SK-N-SH treated with all-trans-retinoic acid at 6 μM for 48 hours (cell line): ENCODE data around the gene WDR88.

Experiments used
- ATAC-seq: fragments of 200-7000 bp; cut with Tn5 transposase; 3 replicates; pipeline ENCODE4 v1.9.1; 2020; ENCODE audit warnings: mild to moderate bottlenecking, moderate library complexity
- ARNTL ChIP-seq: fragments of 450-650 bp; formaldehyde crosslinking; IDR thresholded peaks from 2 replicates; pipeline ENCODE4 v1.5.0; 2020; ENCODE audit warnings: low read depth, mild to moderate bottlenecking, moderate library complexity, borderline replicate concordance
- CSDC2 ChIP-seq: fragments of 250-450 bp; sonication (Bioruptor Pico); IDR thresholded peaks from 2 replicates; pipeline ENCODE4 v1.5.0; 2020; ENCODE audit warnings: mild to moderate bottlenecking, moderate library complexity
- ESRRG ChIP-seq: fragments of 250-450 bp; sonication (Bioruptor Pico); IDR thresholded peaks from 2 replicates; pipeline ENCODE4 v1.6.1; 2021; ENCODE audit warnings: mild to moderate bottlenecking
- ISL1 ChIP-seq: fragments of 250-450 bp; sonication (Bioruptor Pico); IDR thresholded peaks from 2 replicates; pipeline ENCODE4 v2.1.2; 2022; ENCODE audit warnings: mild to moderate bottlenecking, moderate library complexity
- OSR1 ChIP-seq: fragments of 250-450 bp; sonication (Bioruptor Pico); IDR thresholded peaks from 2 replicates; pipeline ENCODE4 v1.8.0; 2022; ENCODE audit warnings: moderate library complexity, mild to moderate bottlenecking, inconsistent platforms
- POU6F1 ChIP-seq: fragments of 250-450 bp; sonication (Bioruptor Pico); IDR thresholded peaks from 2 replicates; pipeline ENCODE4 v1.8.0; 2021; ENCODE audit warnings: low read depth, mild to moderate bottlenecking, moderate library complexity, borderline replicate concordance
- PPARA ChIP-seq: fragments of 250-450 bp; sonication (Bioruptor Pico); IDR thresholded peaks from 2 replicates; pipeline ENCODE4 v1.5.0; 2020; ENCODE audit warnings: mild to moderate bottlenecking, borderline replicate concordance
- RARB ChIP-seq: fragments of 250-450 bp; sonication (Bioruptor Pico); IDR thresholded peaks from 2 replicates; pipeline ENCODE4 v1.8.0; 2021; ENCODE audit warnings: mild to moderate bottlenecking, moderate library complexity
- SNAI2 ChIP-seq: fragments of 250-450 bp; sonication (Bioruptor Pico); IDR thresholded peaks from 2 replicates; pipeline ENCODE4 v1.5.0; 2020; ENCODE audit warnings: mild to moderate bottlenecking, moderate library complexity
- TOX ChIP-seq: fragments of 250-450 bp; sonication (Bioruptor Pico); IDR thresholded peaks from 2 replicates; pipeline ENCODE4 v1.8.0; 2021; ENCODE audit warnings: mild to moderate bottlenecking, moderate library complexity, borderline replicate concordance
- TSHZ2 ChIP-seq: fragments of 250-450 bp; sonication (Bioruptor Pico); IDR thresholded peaks from 2 replicates; pipeline ENCODE4 v1.5.0; 2020; ENCODE audit warnings: mild to moderate bottlenecking, moderate library complexity
- ZC3H10 ChIP-seq: fragments of 250-450 bp; sonication (Bioruptor Pico); IDR thresholded peaks from 2 replicates; pipeline ENCODE4 v1.5.1; 2021; ENCODE audit warnings: mild to moderate bottlenecking, moderate library complexity
- ZFP3 ChIP-seq: fragments of 250-450 bp; sonication (Bioruptor Pico); IDR thresholded peaks from 2 replicates; pipeline ENCODE4 v1.5.0; 2020; ENCODE audit warnings: mild to moderate bottlenecking, moderate library complexity
- ZFP30 ChIP-seq: fragments of 450-650 bp; formaldehyde crosslinking; IDR thresholded peaks from 2 replicates; pipeline ENCODE4 v1.5.0; 2022; ENCODE audit warnings: mild to moderate bottlenecking, moderate library complexity
- ZNF565 ChIP-seq: fragments of 450-650 bp; formaldehyde crosslinking; conservative IDR thresholded peaks from 2 replicates; pipeline ENCODE4 v1.5.0; 2020; ENCODE audit warnings: low read depth, mild to moderate bottlenecking, moderate library complexity
- ZNF70 ChIP-seq: fragments of 450-650 bp; formaldehyde crosslinking; IDR thresholded peaks from 2 replicates; pipeline ENCODE4 v1.5.0; 2020; ENCODE audit warnings: mild to moderate bottlenecking, moderate library complexity
- ZNF8 ChIP-seq: fragments of 450-650 bp; formaldehyde crosslinking; IDR thresholded peaks from 2 replicates; pipeline ENCODE4 v1.5.0; 2020; ENCODE audit warnings: mild to moderate bottlenecking, moderate library complexity
- TF ChIP-seq, protein P1 (sequence below): fragments of 250-450 bp; sonication (Bioruptor Pico); IDR thresholded peaks from 2 replicates; pipeline ENCODE4 v1.5.1; 2021; ENCODE audit warnings: mild to moderate bottlenecking, moderate library complexity
- TF ChIP-seq, protein P2 (sequence below): fragments of 250-450 bp; sonication (Bioruptor Pico); IDR thresholded peaks from 2 replicates; pipeline ENCODE4 v1.8.0; 2020; ENCODE audit warnings: mild to moderate bottlenecking, moderate library complexity, borderline replicate concordance
- TF ChIP-seq, protein P3 (sequence below): fragments of 250-450 bp; sonication (Bioruptor Pico); IDR thresholded peaks from 2 replicates; pipeline ENCODE4 v1.5.1; 2020; ENCODE audit warnings: low read depth, mild to moderate bottlenecking, moderate library complexity

Gene WDR88

GRCh38 chr19:33168528-33168927 is 36.6 kb downstream of the WDR88 start (continued):
- TF ChIP-seq, protein P1, sequence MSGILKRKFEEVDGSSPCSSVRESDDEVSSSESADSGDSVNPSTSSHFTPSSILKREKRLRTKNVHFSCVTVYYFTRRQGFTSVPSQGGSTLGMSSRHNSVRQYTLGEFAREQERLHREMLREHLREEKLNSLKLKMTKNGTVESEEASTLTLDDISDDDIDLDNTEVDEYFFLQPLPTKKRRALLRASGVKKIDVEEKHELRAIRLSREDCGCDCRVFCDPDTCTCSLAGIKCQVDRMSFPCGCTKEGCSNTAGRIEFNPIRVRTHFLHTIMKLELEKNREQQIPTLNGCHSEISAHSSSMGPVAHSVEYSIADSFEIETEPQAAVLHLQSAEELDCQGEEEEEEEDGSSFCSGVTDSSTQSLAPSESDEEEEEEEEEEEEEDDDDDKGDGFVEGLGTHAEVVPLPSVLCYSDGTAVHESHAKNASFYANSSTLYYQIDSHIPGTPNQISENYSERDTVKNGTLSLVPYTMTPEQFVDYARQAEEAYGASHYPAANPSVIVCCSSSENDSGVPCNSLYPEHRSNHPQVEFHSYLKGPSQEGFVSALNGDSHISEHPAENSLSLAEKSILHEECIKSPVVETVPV (CRISPR knock-in tag), result no peak
- TF ChIP-seq OSR1, result no peak

- TF ChIP-seq, protein P2, sequence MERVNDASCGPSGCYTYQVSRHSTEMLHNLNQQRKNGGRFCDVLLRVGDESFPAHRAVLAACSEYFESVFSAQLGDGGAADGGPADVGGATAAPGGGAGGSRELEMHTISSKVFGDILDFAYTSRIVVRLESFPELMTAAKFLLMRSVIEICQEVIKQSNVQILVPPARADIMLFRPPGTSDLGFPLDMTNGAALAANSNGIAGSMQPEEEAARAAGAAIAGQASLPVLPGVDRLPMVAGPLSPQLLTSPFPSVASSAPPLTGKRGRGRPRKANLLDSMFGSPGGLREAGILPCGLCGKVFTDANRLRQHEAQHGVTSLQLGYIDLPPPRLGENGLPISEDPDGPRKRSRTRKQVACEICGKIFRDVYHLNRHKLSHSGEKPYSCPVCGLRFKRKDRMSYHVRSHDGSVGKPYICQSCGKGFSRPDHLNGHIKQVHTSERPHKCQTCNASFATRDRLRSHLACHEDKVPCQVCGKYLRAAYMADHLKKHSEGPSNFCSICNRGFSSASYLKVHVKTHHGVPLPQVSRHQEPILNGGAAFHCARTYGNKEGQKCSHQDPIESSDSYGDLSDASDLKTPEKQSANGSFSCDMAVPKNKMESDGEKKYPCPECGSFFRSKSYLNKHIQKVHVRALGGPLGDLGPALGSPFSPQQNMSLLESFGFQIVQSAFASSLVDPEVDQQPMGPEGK (CRISPR knock-in tag), result no peak
- TF ChIP-seq SNAI2 (no peak), ISL1 (CRISPR knock-in tag) (no peak), ZFP3 (CRISPR knock-in tag) (no peak), OSR1 (no peak), PPARA (CRISPR knock-in tag) (no peak), ARNTL (CRISPR knock-in tag) (no peak), ZFP30 (CRISPR knock-in tag) (no peak), ZNF565 (CRISPR knock-in tag) (no peak), TOX (no peak), CSDC2 (CRISPR knock-in tag) (no peak)
Observed at GRCh38 chr19:33171222-33171795, 39.4 kb downstream of the WDR88 start.

DNA sequence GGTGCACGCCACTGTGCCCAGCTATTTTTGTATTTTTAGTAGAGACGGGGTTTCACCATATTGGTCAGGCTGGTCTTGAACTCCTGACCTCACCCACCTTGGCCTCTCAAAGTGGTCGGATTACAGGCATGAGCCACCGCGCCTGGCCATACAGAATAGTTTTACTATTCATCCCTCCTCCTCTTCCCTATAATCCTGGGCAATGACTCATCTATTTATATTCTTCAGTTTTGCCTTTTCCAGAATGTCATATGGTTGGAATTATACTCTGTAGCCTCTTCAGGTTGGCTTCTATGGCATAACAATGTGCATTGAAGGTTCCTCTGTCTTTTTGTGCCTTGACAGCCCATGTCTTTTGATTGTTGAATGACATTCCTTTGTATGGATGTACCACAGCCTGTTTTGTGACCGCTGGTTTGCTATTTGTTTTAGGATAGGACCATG is 40.0 kb downstream of the WDR88 start:
- TF ChIP-seq ZNF8 (CRISPR knock-in tag) (peak; percentile 83), ZNF70 (CRISPR knock-in tag) (no peak), ESRRG (CRISPR knock-in tag) (no peak)
- TF ChIP-seq, protein P2 (CRISPR knock-in tag), result no peak
- TF ChIP-seq, protein P3, sequence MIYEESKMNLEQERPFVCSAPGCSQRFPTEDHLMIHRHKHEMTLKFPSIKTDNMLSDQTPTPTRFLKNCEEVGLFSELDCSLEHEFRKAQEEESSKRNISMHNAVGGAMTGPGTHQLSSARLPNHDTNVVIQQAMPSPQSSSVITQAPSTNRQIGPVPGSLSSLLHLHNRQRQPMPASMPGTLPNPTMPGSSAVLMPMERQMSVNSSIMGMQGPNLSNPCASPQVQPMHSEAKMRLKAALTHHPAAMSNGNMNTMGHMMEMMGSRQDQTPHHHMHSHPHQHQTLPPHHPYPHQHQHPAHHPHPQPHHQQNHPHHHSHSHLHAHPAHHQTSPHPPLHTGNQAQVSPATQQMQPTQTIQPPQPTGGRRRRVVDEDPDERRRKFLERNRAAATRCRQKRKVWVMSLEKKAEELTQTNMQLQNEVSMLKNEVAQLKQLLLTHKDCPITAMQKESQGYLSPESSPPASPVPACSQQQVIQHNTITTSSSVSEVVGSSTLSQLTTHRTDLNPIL (CRISPR knock-in tag), result no peak
- peak; percentile 22 for ATAC-seq

More at GRCh38 chr19:33171222-33171795, 39.4 kb downstream of the WDR88 start:
- ATAC-seq, result no peak

DNA sequence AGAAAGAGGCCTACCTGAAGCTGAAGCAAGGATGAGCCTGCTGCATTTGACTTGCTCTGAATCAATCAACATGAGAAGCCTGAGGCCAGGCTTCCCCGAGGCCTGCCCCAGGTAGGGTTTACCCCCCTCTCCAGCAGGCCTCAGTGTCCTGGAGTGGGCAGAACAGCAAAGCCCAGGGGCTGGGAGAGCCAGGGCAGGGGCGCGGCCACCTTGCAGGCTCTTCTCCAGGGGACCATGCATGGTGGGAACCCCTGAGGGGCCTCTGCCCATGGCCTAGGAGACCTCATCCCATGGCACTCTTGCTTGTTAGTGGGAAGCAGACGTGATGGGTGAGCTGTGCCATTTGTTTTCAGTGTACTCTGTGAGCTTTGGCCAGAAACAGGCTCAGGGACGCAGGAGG is 42.3 kb downstream of the WDR88 start:
- ATAC-seq, result no peak
- TF ChIP-seq TSHZ2 (CRISPR knock-in tag) (no peak), POU6F1 (CRISPR knock-in tag) (no peak), ZC3H10 (CRISPR knock-in tag) (no peak), ZNF565 (CRISPR knock-in tag) (no peak), RARB (CRISPR knock-in tag) (no peak), ESRRG (CRISPR knock-in tag) (no peak)
- TF ChIP-seq, protein P1 (CRISPR knock-in tag), result no peak
- TF ChIP-seq, protein P2 (CRISPR knock-in tag), result no peak
- TF ChIP-seq, protein P3 (CRISPR knock-in tag), result no peak
